ENCODE measurements around the gene RAP1GAP2.
"Not testable (repeated sequence)": the region's sequence is repeated elsewhere in the genome, so short reads cannot be mapped to it uniquely, and the experiment has no call there.

Gene RAP1GAP2

DNA sequence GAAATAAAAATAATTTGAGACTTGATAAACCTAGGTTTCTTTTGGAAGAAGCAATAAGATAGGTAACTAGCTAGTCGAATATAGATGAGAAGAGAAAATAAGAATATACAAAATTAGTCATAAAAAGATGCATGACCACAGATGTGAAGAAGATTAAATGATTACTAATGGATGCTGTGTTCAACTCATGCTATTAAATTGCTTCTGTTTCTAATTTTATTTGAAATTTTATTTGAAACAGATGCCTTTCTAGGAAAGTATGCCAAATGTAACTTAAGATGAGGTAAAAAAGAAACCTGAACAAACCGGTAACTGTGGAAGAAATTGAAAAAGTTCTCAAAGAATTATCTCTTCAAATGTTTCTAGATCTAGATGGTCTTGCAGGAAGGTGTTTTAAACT, 175.6 kb downstream of the RAP1GAP2 start:
- DNase-seq (ENCODE audit: low spot score), result no peak

DNA sequence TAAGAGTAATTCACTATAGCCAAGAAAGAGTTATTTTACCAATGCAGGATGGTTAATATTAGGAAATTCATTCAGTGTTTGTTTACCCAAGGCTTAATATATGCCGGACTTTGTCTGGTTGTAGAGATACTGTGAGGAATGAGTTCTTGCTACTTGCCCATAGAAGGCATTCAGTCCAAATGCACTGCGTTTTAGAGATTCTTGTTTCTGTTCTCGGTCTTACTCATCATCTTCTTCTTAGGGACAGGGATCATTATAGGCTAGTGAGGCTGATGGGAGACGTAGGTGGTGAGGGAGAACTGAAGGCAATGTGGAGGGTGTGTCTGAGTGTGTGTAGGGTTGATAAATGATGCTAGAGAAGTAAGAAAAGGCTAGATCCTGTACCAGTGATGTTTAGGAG, 176.5 kb downstream of the RAP1GAP2 start:
- DNase-seq (ENCODE audit: low spot score), result no peak

DNA sequence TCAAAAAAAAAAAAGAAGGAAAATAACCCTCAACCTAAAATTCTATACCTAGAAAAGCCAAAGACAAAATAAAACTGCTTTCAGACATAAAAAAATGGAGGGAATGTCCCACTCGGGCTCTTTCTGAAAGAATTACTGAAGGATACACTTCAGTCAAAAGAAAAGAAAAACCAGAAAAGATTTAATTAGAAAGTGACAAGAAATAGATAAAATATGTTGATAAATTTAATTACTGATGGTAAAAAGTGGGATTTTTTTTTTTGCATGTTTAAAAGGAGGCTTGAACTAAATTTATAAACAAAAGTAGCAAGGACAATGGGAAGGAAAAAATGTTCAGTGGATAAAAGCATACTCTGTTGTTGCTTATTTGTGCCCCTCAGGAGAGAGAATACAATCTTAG, 178.1 kb downstream of the RAP1GAP2 start:
- DNase-seq (ENCODE audit: low spot score), result no peak

DNA sequence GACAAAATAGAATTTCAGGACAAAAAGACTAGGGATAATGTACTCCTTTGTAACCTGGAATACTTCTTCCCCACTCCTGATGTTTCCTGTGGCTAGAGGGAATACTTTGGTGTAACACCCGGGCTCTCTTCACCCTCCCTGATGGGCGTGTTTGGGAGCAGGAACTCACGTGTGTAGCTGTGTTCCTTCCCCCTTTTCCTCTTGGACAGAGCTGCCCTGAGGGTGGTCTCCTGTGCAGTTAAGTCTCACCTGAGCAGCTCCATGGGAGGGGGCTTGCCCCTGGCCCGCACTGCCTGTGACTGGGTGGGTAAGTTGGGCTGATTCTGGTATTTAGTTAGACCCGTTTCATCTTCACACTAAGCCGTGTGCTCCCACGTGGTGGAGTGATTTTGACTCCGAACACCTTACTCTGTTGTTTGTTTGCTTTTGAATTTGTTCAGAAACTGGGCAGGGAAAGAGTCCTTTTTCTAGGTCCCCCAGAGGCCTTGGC, 179.3 kb downstream of the RAP1GAP2 start:
- DNase-seq (ENCODE audit: low spot score), result peak; percentile 88

DNA sequence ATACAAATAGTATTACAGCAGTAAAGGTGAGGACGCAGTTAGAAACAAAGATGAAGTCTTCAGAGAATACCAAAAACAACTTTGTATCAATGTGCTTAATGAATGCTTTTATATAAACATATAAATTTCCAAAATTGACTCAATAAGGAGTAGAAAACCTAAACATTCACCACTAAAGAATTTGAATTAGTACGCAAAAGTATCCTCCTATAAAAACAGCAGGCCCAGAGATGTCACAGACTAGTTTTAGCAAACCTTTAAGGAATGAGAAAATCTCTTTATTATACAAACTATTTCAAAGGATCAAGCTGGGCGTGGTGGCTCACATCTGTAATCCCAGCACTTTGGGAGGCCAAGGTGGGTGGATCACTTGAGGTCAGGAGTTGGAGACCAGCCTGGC, 180.9 kb downstream of the RAP1GAP2 start:
- DNase-seq (ENCODE audit: low spot score), result no peak

DNA sequence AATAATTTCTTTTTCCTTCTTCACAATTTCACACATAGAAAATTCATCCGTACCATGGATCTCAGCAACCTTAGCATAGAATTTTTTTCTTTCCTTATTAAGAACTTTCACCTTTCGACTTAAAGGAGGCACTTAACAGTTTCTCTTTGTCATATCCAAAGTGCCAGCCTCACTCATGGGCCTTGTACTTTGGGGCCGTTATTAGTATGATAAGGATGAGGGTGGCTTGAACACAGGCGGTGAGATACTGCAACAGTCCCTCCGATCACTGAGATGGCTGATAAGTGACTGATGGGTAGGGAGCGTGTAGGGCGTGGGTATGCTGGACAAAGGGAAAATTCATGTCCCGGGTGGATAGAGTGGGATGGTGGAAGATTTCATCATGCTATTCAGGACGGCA, 181.9 kb downstream of the RAP1GAP2 start:
- DNase-seq (ENCODE audit: low spot score), result no peak

DNA sequence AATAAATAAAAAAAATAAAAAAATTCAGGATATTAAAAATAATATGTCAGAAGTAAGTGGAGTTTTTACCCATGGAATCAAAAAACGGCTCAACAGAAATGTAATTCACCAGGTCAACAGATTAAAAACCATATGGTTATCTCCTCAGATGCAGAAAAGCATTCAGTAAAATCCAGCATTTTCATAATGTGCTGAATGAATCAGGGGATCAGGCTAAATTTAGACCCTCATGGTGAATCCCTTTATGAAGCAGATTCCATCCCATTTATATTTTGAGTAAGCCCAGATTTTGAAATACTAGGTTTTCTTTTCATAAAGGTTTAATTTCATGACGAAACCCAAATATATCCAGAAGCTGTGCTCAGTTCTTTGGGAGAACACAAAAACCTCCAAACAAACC, 182.8 kb downstream of the RAP1GAP2 start:
- no peak for DNase-seq (ENCODE audit: low spot score)

DNA sequence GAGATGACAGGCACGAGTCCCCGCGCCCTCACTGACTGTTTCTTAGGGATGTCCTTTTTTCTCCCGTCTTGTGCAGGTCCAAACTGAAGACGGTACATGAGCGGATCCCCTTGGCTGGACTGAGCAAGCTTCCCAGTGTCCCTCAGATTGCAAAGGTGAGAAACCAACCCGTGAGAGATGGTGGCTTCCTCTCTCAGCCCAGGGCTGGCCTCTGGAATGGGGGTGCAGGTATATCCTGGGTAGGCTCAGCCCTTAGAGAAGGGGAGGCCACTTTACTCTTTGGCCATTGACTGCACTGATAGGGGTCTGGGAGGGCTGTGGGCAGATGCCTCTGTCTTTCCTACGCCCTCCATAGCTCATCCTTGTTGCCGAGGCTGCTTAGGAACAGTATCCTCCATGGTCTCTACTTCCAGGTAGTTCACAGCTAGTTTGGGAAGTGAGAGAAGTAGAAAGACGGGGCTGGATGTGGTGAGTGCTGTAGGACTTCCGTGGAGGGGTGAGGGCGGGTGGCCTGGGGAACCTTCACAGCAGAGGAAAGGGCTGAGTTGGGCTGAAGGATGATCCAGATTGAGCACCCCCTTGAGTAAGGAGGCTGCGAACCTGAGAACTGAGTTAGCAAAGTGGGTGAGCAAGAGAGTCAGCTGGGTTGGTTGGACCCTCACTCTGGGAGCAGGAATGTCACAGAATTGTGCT, 184.1 kb downstream of the RAP1GAP2 start:
- DNase-seq (ENCODE audit: low spot score), result no peak

DNA sequence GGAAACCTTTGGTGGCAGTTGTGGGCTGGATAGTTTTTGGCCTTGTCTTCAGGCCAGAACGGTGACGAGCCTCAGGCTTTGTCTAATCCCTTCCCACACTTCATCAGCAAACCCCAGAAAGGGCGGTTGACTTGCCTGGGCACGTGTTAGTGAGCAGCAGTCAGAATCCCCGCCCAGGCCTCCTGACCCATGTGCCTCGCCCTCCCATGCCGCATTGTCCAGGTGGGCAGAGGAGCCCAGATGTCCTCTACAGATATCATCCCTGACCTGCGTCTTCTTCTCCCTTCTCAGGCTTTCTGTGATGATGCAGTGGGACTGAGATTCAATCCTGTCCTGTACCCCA, 184.6 kb downstream of the RAP1GAP2 start:
- DNase-seq (ENCODE audit: low spot score), result no peak

DNA sequence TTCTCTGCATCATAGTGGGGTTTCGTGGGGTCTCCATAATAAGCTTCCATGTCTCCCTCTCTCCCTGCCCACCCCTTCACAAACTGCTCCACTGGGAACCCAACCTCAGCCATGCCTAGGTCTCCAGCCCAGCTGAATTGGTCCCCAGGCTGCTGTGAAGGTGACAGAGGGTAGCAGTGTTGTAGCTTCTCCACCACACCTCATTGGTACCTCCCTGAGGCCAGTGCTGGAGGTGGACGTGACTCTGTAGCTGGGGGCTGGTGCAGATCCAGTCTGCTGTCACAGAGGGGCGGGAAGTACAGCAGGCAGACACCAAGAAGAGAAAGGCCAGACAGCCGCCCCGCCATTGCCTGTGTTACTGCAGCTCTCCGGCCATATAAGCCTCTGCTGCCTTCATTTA, 185.1 kb downstream of the RAP1GAP2 start:
- DNase-seq (ENCODE audit: low spot score), result no peak

DNA sequence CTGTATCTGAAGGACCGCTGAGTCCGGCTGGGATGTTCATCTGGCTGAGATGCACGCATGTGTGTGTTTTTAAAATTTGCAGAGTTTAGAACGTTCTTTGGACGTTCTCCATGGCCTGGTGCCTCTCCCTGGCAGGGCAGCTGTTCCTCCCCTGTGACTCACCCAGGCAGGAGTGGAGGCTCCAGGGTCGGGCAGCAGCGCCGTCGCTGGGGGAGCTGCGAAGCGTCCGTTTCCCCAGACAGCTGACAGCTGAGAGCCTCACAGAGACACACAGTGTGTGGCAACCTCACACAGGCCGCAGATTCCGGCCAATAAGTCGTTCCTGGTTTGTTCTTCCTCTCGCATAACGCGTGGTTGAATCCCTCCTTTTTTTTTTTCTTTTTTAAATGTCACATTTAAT, 186.6 kb downstream of the RAP1GAP2 start:
- no peak for DNase-seq (ENCODE audit: low spot score)

DNA sequence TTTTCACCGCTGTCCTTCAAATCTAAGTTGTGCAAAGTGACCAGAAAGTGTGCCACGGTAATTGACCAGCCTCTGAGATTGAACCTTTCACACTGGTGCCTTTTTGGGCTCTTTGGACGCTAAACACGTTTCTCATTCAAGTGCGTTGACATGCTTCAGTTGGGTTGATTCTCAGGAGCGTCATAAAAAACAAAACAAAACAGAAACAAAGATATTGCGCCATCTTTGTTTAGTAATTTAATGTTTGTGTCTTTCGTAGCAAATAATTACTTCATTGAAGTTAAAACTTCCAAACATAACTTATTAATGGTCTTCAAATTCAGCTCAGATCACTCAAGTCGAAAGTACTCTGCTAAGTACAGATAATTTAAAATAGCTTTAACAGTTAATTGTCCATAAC, 187.0 kb downstream of the RAP1GAP2 start:
- no peak for DNase-seq (ENCODE audit: low spot score)

DNA sequence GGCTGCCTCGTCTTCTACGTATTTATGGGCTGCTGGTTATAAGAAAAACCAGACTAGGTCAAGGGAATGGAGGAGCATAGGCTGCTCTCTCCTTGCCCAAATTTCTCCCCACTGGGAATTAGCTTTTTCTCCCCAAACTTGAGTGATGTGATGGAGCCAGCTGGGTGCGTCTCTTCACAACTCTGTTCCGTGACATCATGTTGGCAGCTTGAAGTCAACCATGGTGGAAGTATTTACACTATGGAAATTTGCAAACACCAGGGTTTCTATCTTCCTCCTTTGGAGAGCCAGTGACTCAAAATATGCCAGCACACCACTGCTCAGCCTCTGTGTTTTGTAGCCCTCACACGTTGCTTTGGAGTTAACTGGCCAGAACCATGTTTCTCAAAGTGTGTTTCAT, 189.1 kb downstream of the RAP1GAP2 start:
- no peak for DNase-seq (ENCODE audit: low spot score)

DNA sequence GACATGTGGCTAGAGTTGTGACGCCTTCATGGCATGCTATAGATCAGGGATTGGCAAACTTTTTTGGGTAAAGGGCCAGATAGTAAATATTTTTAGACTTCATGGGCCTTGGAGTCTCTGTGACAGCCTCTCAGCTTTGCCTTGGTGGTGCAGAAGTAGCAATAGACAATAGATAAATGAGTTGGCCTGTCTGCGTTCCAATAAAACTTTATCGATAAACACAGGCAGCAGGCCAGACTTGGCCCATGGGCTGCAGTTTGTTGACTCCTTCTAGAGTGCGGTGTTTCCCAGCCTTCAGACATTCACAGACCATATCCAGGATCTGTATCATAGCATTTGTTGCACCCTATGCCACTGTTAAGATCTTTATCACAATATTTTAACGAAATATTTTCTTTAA, 190.7 kb downstream of the RAP1GAP2 start:
- DNase-seq (ENCODE audit: low spot score), result no peak

DNA sequence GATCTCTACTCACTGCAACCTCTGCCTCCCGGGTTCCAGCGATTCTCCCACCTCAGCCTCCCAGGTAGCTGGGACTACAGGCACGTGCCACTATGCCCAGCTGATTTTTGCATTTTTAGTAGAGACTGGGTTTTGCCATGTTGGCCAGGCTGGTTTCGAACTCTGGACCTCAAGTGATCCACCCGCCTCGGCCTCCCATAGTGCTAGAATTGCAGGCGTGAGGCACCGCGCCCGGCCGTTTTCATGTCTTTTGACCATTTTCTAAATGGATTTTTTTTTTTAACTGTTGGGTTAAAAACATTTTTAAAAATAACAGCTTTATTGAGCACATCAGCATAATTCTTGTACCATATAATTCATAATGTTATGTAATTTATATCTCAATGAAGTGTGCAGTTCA, 193.2 kb downstream of the RAP1GAP2 start:
- DNase-seq (ENCODE audit: low spot score), result not testable (repeated sequence)

DNA sequence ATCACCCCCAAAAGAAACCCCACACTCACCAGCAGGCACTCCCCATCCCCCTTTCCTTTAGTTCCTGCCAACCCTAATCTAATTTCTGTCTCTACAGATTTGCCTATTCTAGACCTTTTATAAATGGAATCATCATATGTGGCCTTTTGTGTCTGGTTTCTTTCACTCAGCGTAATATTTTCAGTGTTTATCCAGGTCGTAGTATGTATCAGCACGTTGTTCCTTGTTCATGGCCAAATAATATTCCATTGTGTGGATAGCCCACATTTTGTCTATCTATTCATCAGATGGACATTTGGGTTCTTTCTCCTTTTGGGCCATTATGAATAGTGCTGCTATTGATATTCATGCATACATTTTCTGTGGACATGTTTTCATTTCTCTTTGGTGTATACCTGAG, 193.6 kb downstream of the RAP1GAP2 start:
- no peak for DNase-seq (ENCODE audit: low spot score)

DNA sequence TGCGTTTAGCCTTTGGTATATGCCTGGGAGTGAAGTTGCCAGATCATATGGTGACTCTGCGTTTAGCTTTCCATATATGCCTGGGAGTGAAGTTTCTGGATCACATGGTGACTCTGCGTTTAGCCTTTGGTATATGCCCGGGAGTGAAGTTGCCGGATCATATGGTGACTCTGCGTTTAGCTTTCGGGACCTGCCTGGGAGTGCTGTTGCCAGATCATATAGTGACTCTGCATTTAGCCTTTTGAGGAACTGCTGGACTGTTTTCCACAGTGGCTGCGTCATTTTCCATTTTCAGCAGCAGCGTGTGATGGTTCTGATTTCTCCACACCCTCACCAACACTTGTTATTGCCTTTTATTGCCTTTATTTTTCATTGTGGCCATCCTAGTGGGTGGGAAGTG, 194.2 kb downstream of the RAP1GAP2 start:
- no peak for DNase-seq (ENCODE audit: low spot score)

DNA sequence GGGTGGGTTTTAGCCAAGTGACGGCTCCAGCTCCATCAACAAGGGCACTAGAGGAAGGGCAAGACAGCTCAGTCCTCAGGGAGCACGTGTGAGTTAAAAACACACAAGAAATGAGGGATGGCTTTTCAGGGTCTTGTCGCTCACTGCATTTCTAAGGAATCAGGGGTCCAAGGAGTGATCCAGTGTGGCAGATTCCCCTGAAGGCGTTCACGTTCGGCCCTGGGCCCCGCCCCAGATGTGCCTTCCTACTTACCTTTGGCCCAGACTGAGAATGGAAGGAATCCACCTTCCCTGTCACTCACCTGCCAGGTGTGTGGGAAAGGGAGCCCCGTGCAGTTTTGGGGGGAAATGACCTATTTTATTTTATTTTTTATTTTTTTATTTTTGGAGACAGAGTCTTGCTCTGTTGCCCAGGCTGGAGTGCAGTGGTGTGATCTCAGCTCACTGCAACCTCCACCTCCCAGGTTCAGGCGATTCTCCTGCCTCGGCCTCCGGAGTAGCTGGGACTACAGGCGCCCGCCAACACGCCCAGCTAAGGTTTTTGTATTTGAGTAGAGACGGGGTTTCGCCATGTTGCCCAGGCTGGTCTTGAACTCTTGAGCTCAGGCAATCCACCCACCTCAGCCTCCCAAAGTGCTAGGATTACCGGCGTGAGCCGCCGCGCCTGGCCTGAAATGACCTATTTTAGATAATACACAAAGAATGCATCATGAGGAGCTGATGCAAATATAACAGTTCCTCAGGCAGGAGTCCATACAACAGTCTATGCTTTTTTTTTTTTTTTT, 195.3 kb downstream of the RAP1GAP2 start:
- DNase-seq (ENCODE audit: low spot score), result not testable (repeated sequence)

DNA sequence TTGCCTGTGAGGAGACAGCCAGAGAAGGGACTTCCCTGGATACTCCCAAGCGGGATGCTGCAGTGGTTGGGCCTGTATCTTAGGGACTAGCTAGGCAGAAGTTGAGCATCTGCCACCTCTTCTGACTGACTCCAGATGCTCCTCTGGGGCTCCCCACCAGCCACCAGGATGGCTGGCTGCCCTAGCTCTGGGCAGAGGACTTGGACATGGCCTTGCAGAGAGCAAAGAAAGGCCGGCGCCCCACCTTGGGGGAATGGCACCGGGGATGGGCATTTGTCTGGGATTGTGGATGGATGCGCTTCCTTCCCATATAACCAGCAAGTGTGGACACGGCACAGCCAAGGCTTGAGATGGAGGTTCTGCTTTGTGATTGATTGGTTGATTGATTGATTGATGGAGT, 198.2 kb downstream of the RAP1GAP2 start:
- no peak for DNase-seq (ENCODE audit: low spot score)

DNA sequence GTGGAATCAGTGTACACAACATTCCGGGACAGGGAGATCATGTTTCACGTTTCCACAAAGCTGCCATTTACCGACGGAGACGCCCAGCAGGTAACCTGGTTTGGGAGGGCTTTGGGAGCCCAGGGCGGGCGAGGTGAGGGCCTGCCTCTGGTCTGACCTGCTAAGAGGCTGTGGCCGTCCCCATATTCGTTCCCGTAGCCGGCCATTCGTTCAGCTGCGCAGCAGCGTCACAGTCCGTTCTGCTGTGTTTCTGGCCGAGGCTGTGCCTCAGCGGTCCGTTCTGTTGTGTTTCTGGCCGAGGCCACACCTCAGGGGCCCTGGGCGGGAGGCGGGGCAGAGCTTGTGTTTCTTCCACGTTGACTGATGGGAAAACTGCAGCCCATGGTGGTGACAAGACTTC, 199.1 kb downstream of the RAP1GAP2 start:
- DNase-seq (ENCODE audit: low spot score), result no peak

DNA sequence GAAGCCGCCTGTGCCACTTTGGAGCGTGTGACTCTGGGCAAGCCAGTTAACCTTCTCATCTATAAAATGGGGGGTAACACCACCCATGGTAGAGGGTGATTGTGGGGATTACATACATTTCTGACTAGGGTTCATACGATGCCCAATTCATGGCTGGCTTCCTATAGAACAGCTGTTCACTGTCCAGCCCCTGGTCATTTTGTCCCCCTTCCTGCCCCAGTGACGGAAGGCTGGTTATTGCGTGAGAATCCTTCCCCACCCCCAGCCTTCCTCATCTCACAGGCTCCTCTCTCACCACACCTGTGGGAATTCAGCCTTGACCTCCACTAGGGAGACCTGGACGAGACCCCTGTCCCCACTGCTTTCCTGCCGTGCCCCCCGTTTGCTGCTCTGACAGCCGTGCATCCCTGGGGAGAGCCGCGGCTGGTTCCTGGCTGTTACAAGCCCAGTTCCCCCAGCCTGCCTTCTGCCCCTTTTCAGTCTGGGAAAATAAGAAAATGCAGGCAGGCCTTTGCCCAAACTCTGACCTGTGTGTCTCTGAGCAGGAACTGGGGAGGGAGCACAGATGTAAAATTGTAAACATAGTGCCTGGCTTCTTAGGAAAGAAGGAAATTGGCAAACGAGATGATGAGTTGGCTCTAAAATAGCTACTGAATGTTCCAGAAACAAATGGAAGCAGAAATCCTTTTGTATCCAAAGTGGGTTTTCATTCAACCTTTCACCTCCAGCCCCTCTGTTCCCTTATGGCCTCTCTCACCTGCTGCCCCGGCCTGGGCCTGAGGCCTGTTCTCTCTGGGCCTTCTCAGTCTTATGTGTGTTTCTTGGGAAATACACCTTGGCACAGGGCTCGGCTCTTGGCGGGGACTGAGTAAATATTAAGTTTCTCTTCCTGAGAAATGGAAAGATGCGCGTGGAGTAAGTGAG, 199.9 kb downstream of the RAP1GAP2 start:
- no peak for DNase-seq (ENCODE audit: low spot score)

DNA sequence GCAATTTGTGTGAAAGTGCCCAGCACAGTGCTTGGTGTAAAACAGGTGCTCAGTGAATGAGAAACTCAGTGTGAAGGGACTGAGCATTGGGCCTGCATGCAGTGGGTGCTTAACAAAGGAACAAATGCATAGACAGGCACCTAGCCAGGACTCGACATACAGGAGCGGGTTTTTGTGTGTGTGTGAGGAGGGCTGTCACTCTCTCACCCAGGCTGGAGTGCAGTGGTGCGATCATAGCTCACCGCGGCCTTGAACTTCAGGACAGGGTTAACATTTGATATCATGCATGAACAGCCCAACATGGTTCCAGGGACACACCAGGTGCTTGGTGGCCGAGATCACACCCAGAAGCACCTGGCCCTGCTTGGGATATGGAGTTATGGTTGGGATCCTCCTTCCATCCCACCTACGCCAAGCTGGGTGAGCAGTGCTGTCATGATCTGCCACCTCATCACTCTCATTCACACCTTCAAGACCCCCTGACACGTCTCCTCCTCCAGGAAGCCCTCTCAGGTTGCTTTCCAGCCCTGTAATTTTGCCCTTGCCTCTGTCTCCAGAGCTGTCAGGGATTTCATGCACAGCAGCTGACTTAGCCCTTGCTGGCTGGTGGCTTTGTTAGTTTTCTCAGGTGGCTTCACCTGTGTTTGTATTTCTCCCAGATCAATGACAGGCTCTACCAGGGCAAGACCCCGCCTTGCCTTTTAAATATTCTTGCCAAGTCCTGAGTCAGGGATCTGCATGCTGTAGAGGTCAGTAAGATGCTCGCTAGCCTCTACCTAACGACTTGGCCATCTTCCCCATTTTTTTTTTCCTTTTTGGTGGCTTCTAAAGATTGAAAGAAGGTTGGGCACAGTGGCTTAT, 200.8 kb downstream of the RAP1GAP2 start:
- no peak for DNase-seq (ENCODE audit: low spot score)
